H1 (cell line): ENCODE results near the gene RSKR. TPM values are rescaled to one million over a fixed set of nuclear protein-coding genes. Genes with fewer than 3 reads are reported as not detected.
"Not testable (repeated sequence)": the region's sequence is repeated elsewhere in the genome, so short reads cannot be mapped to it uniquely, and the experiment has no call there.

Experiments used
- CTCF ChIA-PET: fragments of 300-600 bp; sonication (Branson Sonifier 250); formaldehyde crosslinking; loops from one replicate; lab custom pipeline; 2021; ENCODE audit not compliant: partially characterized antibody; lab: Charles Lee
- POLR2A ChIA-PET: fragments of 300-600 bp; sonication (Branson Sonifier 250); formaldehyde crosslinking; loops from one replicate; lab custom pipeline; 2021; ENCODE audit warnings: inconsistent platforms; ENCODE audit not compliant: partially characterized antibody; lab: Charles Lee
- DNase-seq, 2 experiments: peaks; one replicate each; pipeline versions ENCODE4 v3.0.0 to v3.0.0-alpha.2; 2010 to 2022; ENCODE audit warnings: low spot score in 2 of 2, low read depth in 1 of 2, mixed read lengths in 1 of 2
- FAIRE-seq: peaks from 2 replicates; lab custom pipeline; 2011; peaks lifted over from hg19 to GRCh38; lab: Jason Lieb, UNC
- H2AFZ ChIP-seq: 2 replicates; pipeline ENCODE4 v1.8.1; 2012; ENCODE audit warnings: low read length, inconsistent platforms
- H2AK5ac ChIP-seq: 2 replicates; pipeline ENCODE4 v1.6.1; 2013; ENCODE audit warnings: low read depth, low read length
- H2BK120ac ChIP-seq: replicated peaks from 2 replicates; pipeline ENCODE3; 2013; ENCODE audit warnings: low read depth, low read length, inconsistent platforms
- H2BK12ac ChIP-seq: 2 replicates; pipeline ENCODE4 v1.6.1; 2013; ENCODE audit warnings: low read depth, low read length
- H2BK15ac ChIP-seq: 2 replicates; pipeline ENCODE4 v1.6.1; 2013; ENCODE audit warnings: low read length
- H2BK20ac ChIP-seq: 2 replicates; pipeline ENCODE4 v1.6.1; 2013; ENCODE audit warnings: low read length
- H2BK5ac ChIP-seq: 2 replicates; pipeline ENCODE4 v1.6.1; 2013; ENCODE audit warnings: low read depth, low read length
- H3K14ac ChIP-seq: 2 replicates; pipeline ENCODE4 v1.6.1; 2013; ENCODE audit warnings: inconsistent platforms; ENCODE audit not compliant: insufficient read length
- H3K18ac ChIP-seq: 2 replicates; pipeline ENCODE4 v1.6.1; 2013; ENCODE audit warnings: low read length; ENCODE audit errors: extremely low read depth
- H3K23ac ChIP-seq: 2 replicates; pipeline ENCODE4 v1.6.1; 2013; ENCODE audit warnings: inconsistent platforms; ENCODE audit not compliant: insufficient read length
- H3K23me2 ChIP-seq: 2 replicates; pipeline ENCODE4 v1.6.1; 2013; ENCODE audit warnings: low read depth, low read length
- H3K27ac ChIP-seq: 2 replicates; pipeline ENCODE4 v1.6.1; 2011; ENCODE audit warnings: low read depth, low read length, inconsistent platforms
- H3K27me3 ChIP-seq, 4 experiments: replicated peaks in 1 of 4; 1 replicate in 1 of 4; 2 replicates in 3 of 4; pipeline versions ENCODE4 v1.6.1 to v1.8.1; 2011 to 2013; ENCODE audit warnings: low read length in 3 of 4, mild to moderate bottlenecking in 3 of 4, inconsistent platforms in 2 of 4, mixed read lengths in 2 of 4, moderate library complexity in 1 of 4; ENCODE audit not compliant: control insufficient read depth in 3 of 4, insufficient read depth in 3 of 4; ENCODE audit errors: extremely low read depth in 1 of 4
- H3K36me3 ChIP-seq, 4 experiments: 2 replicates each; pipeline versions ENCODE4 v1.6.1 to v1.8.1; 2011 to 2013; ENCODE audit warnings: mild to moderate bottlenecking in 4 of 4, low read length in 3 of 4, moderate library complexity in 2 of 4, control low read depth in 1 of 4, inconsistent platforms in 1 of 4; ENCODE audit not compliant: insufficient read depth in 4 of 4, control insufficient read depth in 2 of 4
- H3K4ac ChIP-seq: replicated peaks from 2 replicates; pipeline ENCODE3; 2013; ENCODE audit warnings: low read length, low read depth, mixed read lengths, inconsistent platforms; ENCODE audit not compliant: insufficient read length
- H3K4me1 ChIP-seq, 4 experiments: replicated peaks in 1 of 4; 1 replicate in 1 of 4; 2 replicates in 3 of 4; pipeline versions ENCODE4 v1.6.1 to v1.8.1; 2011 to 2013; ENCODE audit warnings: low read length in 3 of 4, inconsistent platforms in 2 of 4, mixed read lengths in 1 of 4; ENCODE audit not compliant: insufficient read depth in 4 of 4, control insufficient read depth in 3 of 4
- H3K4me2 ChIP-seq, 2 experiments: 2 replicates each; pipeline versions ENCODE4 v1.6.1 to v1.8.1; 2011 to 2013; ENCODE audit warnings: low read depth in 2 of 2, low read length in 2 of 2, control low read depth in 1 of 2, inconsistent platforms in 1 of 2, mild to moderate bottlenecking in 1 of 2; ENCODE audit not compliant: insufficient read depth in 1 of 2
- H3K4me3 ChIP-seq, 4 experiments: fragments of 200-600, 300-600 bp in 1 of 4; sonication (generic), shearing (Covaris generic), sonication (Bioruptor Twin) in 1 of 4; 2 replicates each; pipeline versions ENCODE4 v1.5.1 to v1.8.1; 2011 to 2016; ENCODE audit warnings: low read length in 4 of 4, low read depth in 3 of 4, control low read depth in 2 of 4, inconsistent platforms in 2 of 4, mild to moderate bottlenecking in 2 of 4, mixed read lengths in 1 of 4, moderate library complexity in 1 of 4; ENCODE audit not compliant: insufficient read depth in 2 of 4; ENCODE audit errors: extremely low read depth in 1 of 4
- H3K56ac ChIP-seq: replicated peaks from 2 replicates; pipeline ENCODE3; 2013; ENCODE audit warnings: low read depth, mild to moderate bottlenecking, mixed read lengths, low read length, inconsistent platforms; ENCODE audit not compliant: insufficient read length
- H3K79me1 ChIP-seq: 2 replicates; pipeline ENCODE4 v1.6.1; 2013; ENCODE audit warnings: low read depth, low read length, control low read depth
- H3K79me2 ChIP-seq, 2 experiments: 2 replicates each; pipeline versions ENCODE4 v1.6.1 to v1.8.1; 2012 to 2013; ENCODE audit warnings: low read length in 2 of 2, mild to moderate bottlenecking in 2 of 2, inconsistent platforms in 1 of 2; ENCODE audit not compliant: insufficient read depth in 2 of 2, control insufficient read depth in 1 of 2
- H3K9ac ChIP-seq, 4 experiments: replicated peaks in 1 of 4; 1 replicate in 1 of 4; 2 replicates in 3 of 4; pipeline versions ENCODE4 v1.6.1 to v1.8.1; 2011 to 2013; ENCODE audit warnings: low read depth in 3 of 4, low read length in 3 of 4, control low read depth in 2 of 4, mild to moderate bottlenecking in 2 of 4, moderate library complexity in 2 of 4, inconsistent platforms in 1 of 4; ENCODE audit errors: extremely low read depth in 1 of 4
- H3K9me3 ChIP-seq, 2 experiments: 2 replicates each; pipeline versions ENCODE4 v1.6.1 to v1.8.1; 2012 to 2013; ENCODE audit warnings: mild to moderate bottlenecking in 2 of 2, moderate library complexity in 2 of 2, control low read depth in 1 of 2, inconsistent platforms in 1 of 2, low read depth in 1 of 2, low read length in 1 of 2, mixed read lengths in 1 of 2; ENCODE audit not compliant: insufficient read depth in 2 of 2
- H4K20me1 ChIP-seq, 2 experiments: replicated peaks in 1 of 2; 2 replicates each; pipeline versions ENCODE3 to v1.8.1; 2011 to 2013; ENCODE audit warnings: inconsistent platforms in 2 of 2, low read length in 2 of 2, mild to moderate bottlenecking in 1 of 2; ENCODE audit not compliant: insufficient read depth in 2 of 2, control insufficient read depth in 1 of 2
- H4K5ac ChIP-seq: 2 replicates; pipeline ENCODE4 v1.6.1; 2013; ENCODE audit warnings: low read length, low read depth, mixed read lengths, inconsistent platforms; ENCODE audit not compliant: insufficient read length
- H4K8ac ChIP-seq: 2 replicates; pipeline ENCODE4 v1.8.0; 2013; ENCODE audit warnings: mild to moderate bottlenecking, moderate library complexity, low read length, inconsistent platforms; ENCODE audit not compliant: insufficient read depth; ENCODE audit errors: extremely low read depth
- H4K91ac ChIP-seq: replicated peaks from 2 replicates; pipeline ENCODE3; 2013; ENCODE audit warnings: low read length, mixed read lengths, inconsistent platforms; ENCODE audit not compliant: insufficient read length
- BCL11A ChIP-seq, 2 experiments: IDR thresholded peaks; one replicate each; pipeline ENCODE4 v1.6.1; 2011; ENCODE audit warnings: low read depth in 2 of 2, low read length in 2 of 2, mild to moderate bottlenecking in 2 of 2
- EGR1 ChIP-seq: IDR thresholded peaks from 2 replicates; pipeline ENCODE4 v1.6.1; 2011; ENCODE audit warnings: low read depth, low read length, borderline replicate concordance
- POLR2AphosphoS5 ChIP-seq: IDR thresholded peaks from 2 replicates; pipeline ENCODE4 v1.6.1; 2011; ENCODE audit warnings: low read depth, low read length
- SAP30 ChIP-seq: fragments of 300-600 bp; sonication (generic); IDR thresholded peaks from 2 replicates; pipeline ENCODE4 v1.7.1; 2012; ENCODE audit warnings: low read length, moderate library complexity, mild to moderate bottlenecking, inconsistent platforms; ENCODE audit not compliant: insufficient read depth, insufficient replicate concordance
- SIX5 ChIP-seq: IDR thresholded peaks from 2 replicates; pipeline ENCODE4 v1.6.1; 2011; ENCODE audit warnings: mild to moderate bottlenecking, low read depth, low read length
- SRF ChIP-seq: IDR thresholded peaks from 2 replicates; pipeline ENCODE4 v1.6.1; 2011; ENCODE audit warnings: mild to moderate bottlenecking, low read depth, low read length, moderate library complexity
- TCF12 ChIP-seq: IDR thresholded peaks from 2 replicates; pipeline ENCODE4 v1.6.1; 2011; ENCODE audit warnings: low read depth, mild to moderate bottlenecking, low read length
- ZNF274 ChIP-seq: IDR thresholded peaks from 2 replicates; pipeline ENCODE4 v1.7.0; 2012; ENCODE audit warnings: low read length, borderline replicate concordance; ENCODE audit errors: extremely low read depth
- WGBS, 2 experiments: shearing (Covaris generic) in 1 of 2; methylation state at CpG; one replicate each; pipeline versions ENCODE4 v1.1.6 to v1.1.7; 2013 to 2015; ENCODE audit warnings: low lambda C conversion rate in 2 of 2, mixed read lengths in 2 of 2, inconsistent platforms in 1 of 2, low coverage in 1 of 2, missing lambda C conversion rate in 1 of 2; ENCODE audit not compliant: insufficient replicate concordance in 2 of 2, insufficient coverage in 1 of 2, insufficient read length in 1 of 2; ENCODE audit errors: extremely low coverage in 1 of 2, missing lambda C conversion rate in 1 of 2; 5-methylcytosine and 5-hydroxymethylcytosine counted together
- polyA plus RNA-seq, 7 experiments: library from polyadenylated mRNA; depleted of rRNA in 3 of 7; stranded (reverse) in 5 of 7; unstranded in 2 of 7; fragments of >200 nt in 5 of 7; fragments of 200-250 nt in 2 of 7; gene quantifications; 1 replicate in 5 of 7; 2 replicates in 1 of 7; 4 replicates in 1 of 7; pipeline versions ENCODE4 v1.2.1 to v1.2.3, GENCODE V29; 2011 to 2013; ENCODE audit warnings: missing spikeins in 2 of 7, mixed read lengths in 2 of 7
- total RNA-seq: library from RNA; stranded (reverse); fragmentation: NEBNext Ultra II Directional; extraction: Animal tissue kit (Norgen Biotek cat#: 25700); gene quantifications from 2 replicates; pipeline ENCODE4 v1.2.1, GENCODE V29; 2021
- TF ChIP-seq, protein P1 (sequence below): IDR thresholded peaks from 2 replicates; pipeline ENCODE4 v1.6.1; 2011; ENCODE audit warnings: low read length, improper control_type of control experiment
- TF ChIP-seq, protein P2 (sequence below): IDR thresholded peaks from 2 replicates; pipeline ENCODE4 v1.6.1; 2012; ENCODE audit warnings: inconsistent platforms

The RSKR gene
- total and polyA plus RNA-seq, 2 of the 8 experiments (the other 6 are each of a cell fraction or from before 2014, with no cell fraction given) = 24.1 to 28.5 TPM

GRCh38 chr17:28576758-28577465 lies 37.1 kb downstream of the RSKR start, which contains the start of gene ALDOC (continued):
- TF ChIP-seq ZNF274 = no peak
- no peak for TF ChIP-seq SRF
- no peak for TF ChIP-seq TCF12
- peak; percentile 93 for TF ChIP-seq POLR2AphosphoS5
- TF ChIP-seq BCL11A (IDR thresholded peaks at IDR 0.05; ENCODE audit: low read depth in 2 of 2, low read length in 2 of 2) = no peak
- TF ChIP-seq EGR1 = no peak
- no peak for TF ChIP-seq SIX5
- TF ChIP-seq SAP30 = no peak
- TF ChIP-seq, protein P1, sequence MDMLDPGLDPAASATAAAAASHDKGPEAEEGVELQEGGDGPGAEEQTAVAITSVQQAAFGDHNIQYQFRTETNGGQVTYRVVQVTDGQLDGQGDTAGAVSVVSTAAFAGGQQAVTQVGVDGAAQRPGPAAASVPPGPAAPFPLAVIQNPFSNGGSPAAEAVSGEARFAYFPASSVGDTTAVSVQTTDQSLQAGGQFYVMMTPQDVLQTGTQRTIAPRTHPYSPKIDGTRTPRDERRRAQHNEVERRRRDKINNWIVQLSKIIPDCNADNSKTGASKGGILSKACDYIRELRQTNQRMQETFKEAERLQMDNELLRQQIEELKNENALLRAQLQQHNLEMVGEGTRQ = peak; percentile 54
- TF ChIP-seq, protein P2, sequence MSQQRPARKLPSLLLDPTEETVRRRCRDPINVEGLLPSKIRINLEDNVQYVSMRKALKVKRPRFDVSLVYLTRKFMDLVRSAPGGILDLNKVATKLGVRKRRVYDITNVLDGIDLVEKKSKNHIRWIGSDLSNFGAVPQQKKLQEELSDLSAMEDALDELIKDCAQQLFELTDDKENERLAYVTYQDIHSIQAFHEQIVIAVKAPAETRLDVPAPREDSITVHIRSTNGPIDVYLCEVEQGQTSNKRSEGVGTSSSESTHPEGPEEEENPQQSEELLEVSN = peak; percentile 67; the same call in 1 of the 2 replicates

GRCh38 chr17:28576016-28576415 lies 38.0 kb downstream of the RSKR start:
- H3K27ac ChIP-seq, H2AK5ac ChIP-seq, H2BK120ac ChIP-seq, H3K4ac ChIP-seq, H2BK15ac ChIP-seq, DNase-seq, H2AFZ ChIP-seq, H3K23ac ChIP-seq, H3K27me3 ChIP-seq, H4K8ac ChIP-seq, H3K79me2 ChIP-seq, H2BK12ac ChIP-seq, H3K18ac ChIP-seq, H4K5ac ChIP-seq, H3K23me2 ChIP-seq, H3K9ac ChIP-seq, H3K9me3 ChIP-seq, H3K14ac ChIP-seq, H3K56ac ChIP-seq, H3K79me1 ChIP-seq, H3K4me1 ChIP-seq, H4K91ac ChIP-seq, H2BK20ac ChIP-seq, FAIRE-seq, H2BK5ac ChIP-seq, H4K20me1 ChIP-seq: not testable (repeated sequence)
- 69% methylated on average over 3 of the region's 3 CpGs; no CpG with 5 or more reads in 1 of the 2 experiments for WGBS, 2 experiments
- peaks cover 16 to 35% (median 33%) of the 10 kb centered on the region in 4 experiments for H3K36me3 ChIP-seq
- peak overlapping the region in 3 of 4 experiments; percentile 11 to 45 (median 13); a peak in 5 of 8 replicates for H3K4me3 ChIP-seq
- H3K4me2 ChIP-seq = peak overlapping the region; percentile 58 to 59
- CTCF ChIA-PET = interaction anchor here (0.7 to 3.5 kb wide), 11 partner anchors 8 to 348 kb away, joined by 3 to 18 read pairs (median 3); partner anchors contain the start of gene BLTP2
- POLR2A ChIA-PET = interaction anchor here (0.7 to 4.2 kb wide), 14 partner anchors 8 to 139 kb away, joined by 3 to 24 read pairs (median 5); partner anchors contain the start of genes BLTP2, PROCA1 and SPAG5
